Activated CD8-positive, alpha-beta memory T cell treated with anti-CD3 and anti-CD28 coated beads, Interleukin-2, amount 10 ng/mL, durations not matched to agents 7 days and 5 days (primary cell): Measurements from ENCODE around the gene RTL1. TPM values are rescaled to one million over a fixed set of nuclear protein-coding genes. Genes with fewer than 3 reads are reported as not detected.

Experiments used
- microRNA-seq: library from miRNA; unstranded; fragments of <30 nt; microRNA quantifications from one replicate; pipeline ENCODE4 v1.2.0, GENCODE V29; 2022
- total RNA-seq, 2 experiments: library from RNA; stranded (reverse); gene quantifications; one replicate each; pipeline ENCODE4 v1.2.3, GENCODE V29; 2021

Gene RTL1
- total RNA-seq, 2 experiments from 2014 or later = not detected

Small RNA genes lying within 50 kb of the gene (microRNA-seq; reads per million reads assigned to microRNA genes)
- gene MIR127 (14.0 reads per million, percentile 36 among the genes with 10 or more reads in this experiment), gene MIR136 (not detected), gene MIR337 (not detected), gene MIR370 (14.5 reads per million, percentile 37 among the genes with 10 or more reads in this experiment), gene MIR431 (1.7 reads per million), gene MIR432 (not detected), gene MIR433 (8.9 reads per million, percentile 27 among the genes with 10 or more reads in this experiment), gene MIR493 (not detected), gene MIR665 (not detected)

Other genes with a start within 250 kb of the RTL1 start
- not detected for gene DLK1, start 176.8 kb downstream of the RTL1 start, total RNA-seq
- gene MEG3, start 77.6 kb downstream of the RTL1 start, total RNA-seq = not detected